H1 (cell line): Measurements from ENCODE around the gene RAPGEF5. TPM values are rescaled to one million over a fixed set of nuclear protein-coding genes. Genes with fewer than 3 reads are reported as not detected.

ENCODE experiments used
- CTCF ChIA-PET: fragments of 300-600 bp; sonication (Branson Sonifier 250); formaldehyde crosslinking; loops from one replicate; lab custom pipeline; 2021; ENCODE audit not compliant: partially characterized antibody; lab: Charles Lee
- POLR2A ChIA-PET: fragments of 300-600 bp; sonication (Branson Sonifier 250); formaldehyde crosslinking; loops from one replicate; lab custom pipeline; 2021; ENCODE audit warnings: inconsistent platforms; ENCODE audit not compliant: partially characterized antibody; lab: Charles Lee
- DNase-seq, 2 experiments: peaks; one replicate each; pipeline versions ENCODE4 v3.0.0 to v3.0.0-alpha.2; 2010 to 2022; ENCODE audit warnings: low spot score in 2 of 2, low read depth in 1 of 2, mixed read lengths in 1 of 2
- FAIRE-seq: peaks from 2 replicates; lab custom pipeline; 2011; peaks lifted over from hg19 to GRCh38; lab: Jason Lieb, UNC
- H2AFZ ChIP-seq: 2 replicates; pipeline ENCODE4 v1.8.1; 2012; ENCODE audit warnings: low read length, inconsistent platforms
- H2AK5ac ChIP-seq: 2 replicates; pipeline ENCODE4 v1.6.1; 2013; ENCODE audit warnings: low read depth, low read length
- H2BK120ac ChIP-seq: replicated peaks from 2 replicates; pipeline ENCODE3; 2013; ENCODE audit warnings: low read depth, low read length, inconsistent platforms
- H2BK12ac ChIP-seq: 2 replicates; pipeline ENCODE4 v1.6.1; 2013; ENCODE audit warnings: low read depth, low read length
- H2BK15ac ChIP-seq: 2 replicates; pipeline ENCODE4 v1.6.1; 2013; ENCODE audit warnings: low read length
- H2BK20ac ChIP-seq: 2 replicates; pipeline ENCODE4 v1.6.1; 2013; ENCODE audit warnings: low read length
- H2BK5ac ChIP-seq: 2 replicates; pipeline ENCODE4 v1.6.1; 2013; ENCODE audit warnings: low read depth, low read length
- H3K14ac ChIP-seq: 2 replicates; pipeline ENCODE4 v1.6.1; 2013; ENCODE audit warnings: inconsistent platforms; ENCODE audit not compliant: insufficient read length
- H3K18ac ChIP-seq: 2 replicates; pipeline ENCODE4 v1.6.1; 2013; ENCODE audit warnings: low read length; ENCODE audit errors: extremely low read depth
- H3K23ac ChIP-seq: 2 replicates; pipeline ENCODE4 v1.6.1; 2013; ENCODE audit warnings: inconsistent platforms; ENCODE audit not compliant: insufficient read length
- H3K23me2 ChIP-seq: 2 replicates; pipeline ENCODE4 v1.6.1; 2013; ENCODE audit warnings: low read depth, low read length
- H3K27ac ChIP-seq: 2 replicates; pipeline ENCODE4 v1.6.1; 2011; ENCODE audit warnings: low read depth, low read length, inconsistent platforms
- H3K27me3 ChIP-seq, 4 experiments: replicated peaks in 1 of 4; 1 replicate in 1 of 4; 2 replicates in 3 of 4; pipeline versions ENCODE4 v1.6.1 to v1.8.1; 2011 to 2013; ENCODE audit warnings: low read length in 3 of 4, mild to moderate bottlenecking in 3 of 4, inconsistent platforms in 2 of 4, mixed read lengths in 2 of 4, moderate library complexity in 1 of 4; ENCODE audit not compliant: control insufficient read depth in 3 of 4, insufficient read depth in 3 of 4; ENCODE audit errors: extremely low read depth in 1 of 4
- H3K36me3 ChIP-seq, 4 experiments: 2 replicates each; pipeline versions ENCODE4 v1.6.1 to v1.8.1; 2011 to 2013; ENCODE audit warnings: mild to moderate bottlenecking in 4 of 4, low read length in 3 of 4, moderate library complexity in 2 of 4, control low read depth in 1 of 4, inconsistent platforms in 1 of 4; ENCODE audit not compliant: insufficient read depth in 4 of 4, control insufficient read depth in 2 of 4
- H3K4ac ChIP-seq: replicated peaks from 2 replicates; pipeline ENCODE3; 2013; ENCODE audit warnings: low read length, low read depth, mixed read lengths, inconsistent platforms; ENCODE audit not compliant: insufficient read length
- H3K4me1 ChIP-seq, 4 experiments: replicated peaks in 1 of 4; 1 replicate in 1 of 4; 2 replicates in 3 of 4; pipeline versions ENCODE4 v1.6.1 to v1.8.1; 2011 to 2013; ENCODE audit warnings: low read length in 3 of 4, inconsistent platforms in 2 of 4, mixed read lengths in 1 of 4; ENCODE audit not compliant: insufficient read depth in 4 of 4, control insufficient read depth in 3 of 4
- H3K4me2 ChIP-seq, 2 experiments: 2 replicates each; pipeline versions ENCODE4 v1.6.1 to v1.8.1; 2011 to 2013; ENCODE audit warnings: low read depth in 2 of 2, low read length in 2 of 2, control low read depth in 1 of 2, inconsistent platforms in 1 of 2, mild to moderate bottlenecking in 1 of 2; ENCODE audit not compliant: insufficient read depth in 1 of 2
- H3K4me3 ChIP-seq, 4 experiments: fragments of 200-600, 300-600 bp in 1 of 4; sonication (generic), shearing (Covaris generic), sonication (Bioruptor Twin) in 1 of 4; 2 replicates each; pipeline versions ENCODE4 v1.5.1 to v1.8.1; 2011 to 2016; ENCODE audit warnings: low read length in 4 of 4, low read depth in 3 of 4, control low read depth in 2 of 4, inconsistent platforms in 2 of 4, mild to moderate bottlenecking in 2 of 4, mixed read lengths in 1 of 4, moderate library complexity in 1 of 4; ENCODE audit not compliant: insufficient read depth in 2 of 4; ENCODE audit errors: extremely low read depth in 1 of 4
- H3K56ac ChIP-seq: replicated peaks from 2 replicates; pipeline ENCODE3; 2013; ENCODE audit warnings: low read depth, mild to moderate bottlenecking, mixed read lengths, low read length, inconsistent platforms; ENCODE audit not compliant: insufficient read length
- H3K79me1 ChIP-seq: 2 replicates; pipeline ENCODE4 v1.6.1; 2013; ENCODE audit warnings: low read depth, low read length, control low read depth
- H3K79me2 ChIP-seq, 2 experiments: 2 replicates each; pipeline versions ENCODE4 v1.6.1 to v1.8.1; 2012 to 2013; ENCODE audit warnings: low read length in 2 of 2, mild to moderate bottlenecking in 2 of 2, inconsistent platforms in 1 of 2; ENCODE audit not compliant: insufficient read depth in 2 of 2, control insufficient read depth in 1 of 2
- H3K9ac ChIP-seq, 4 experiments: replicated peaks in 1 of 4; 1 replicate in 1 of 4; 2 replicates in 3 of 4; pipeline versions ENCODE4 v1.6.1 to v1.8.1; 2011 to 2013; ENCODE audit warnings: low read depth in 3 of 4, low read length in 3 of 4, control low read depth in 2 of 4, mild to moderate bottlenecking in 2 of 4, moderate library complexity in 2 of 4, inconsistent platforms in 1 of 4; ENCODE audit errors: extremely low read depth in 1 of 4
- H3K9me3 ChIP-seq, 2 experiments: 2 replicates each; pipeline versions ENCODE4 v1.6.1 to v1.8.1; 2012 to 2013; ENCODE audit warnings: mild to moderate bottlenecking in 2 of 2, moderate library complexity in 2 of 2, control low read depth in 1 of 2, inconsistent platforms in 1 of 2, low read depth in 1 of 2, low read length in 1 of 2, mixed read lengths in 1 of 2; ENCODE audit not compliant: insufficient read depth in 2 of 2
- H4K20me1 ChIP-seq, 2 experiments: replicated peaks in 1 of 2; 2 replicates each; pipeline versions ENCODE3 to v1.8.1; 2011 to 2013; ENCODE audit warnings: inconsistent platforms in 2 of 2, low read length in 2 of 2, mild to moderate bottlenecking in 1 of 2; ENCODE audit not compliant: insufficient read depth in 2 of 2, control insufficient read depth in 1 of 2
- H4K5ac ChIP-seq: 2 replicates; pipeline ENCODE4 v1.6.1; 2013; ENCODE audit warnings: low read length, low read depth, mixed read lengths, inconsistent platforms; ENCODE audit not compliant: insufficient read length
- H4K8ac ChIP-seq: 2 replicates; pipeline ENCODE4 v1.8.0; 2013; ENCODE audit warnings: mild to moderate bottlenecking, moderate library complexity, low read length, inconsistent platforms; ENCODE audit not compliant: insufficient read depth; ENCODE audit errors: extremely low read depth
- H4K91ac ChIP-seq: replicated peaks from 2 replicates; pipeline ENCODE3; 2013; ENCODE audit warnings: low read length, mixed read lengths, inconsistent platforms; ENCODE audit not compliant: insufficient read length
- GTF2F1 ChIP-seq: IDR thresholded peaks from 2 replicates; pipeline ENCODE4 v1.6.1; 2012; ENCODE audit warnings: low read depth, low read length, improper control_type of control experiment, borderline replicate concordance
- SP4 ChIP-seq: IDR thresholded peaks from 2 replicates; pipeline ENCODE4 v1.6.1; 2012; ENCODE audit warnings: low read length, inconsistent platforms
- WGBS, 2 experiments: shearing (Covaris generic) in 1 of 2; methylation state at CpG; one replicate each; pipeline versions ENCODE4 v1.1.6 to v1.1.7; 2013 to 2015; ENCODE audit warnings: low lambda C conversion rate in 2 of 2, mixed read lengths in 2 of 2, inconsistent platforms in 1 of 2, low coverage in 1 of 2, missing lambda C conversion rate in 1 of 2; ENCODE audit not compliant: insufficient replicate concordance in 2 of 2, insufficient coverage in 1 of 2, insufficient read length in 1 of 2; ENCODE audit errors: extremely low coverage in 1 of 2, missing lambda C conversion rate in 1 of 2; 5-methylcytosine and 5-hydroxymethylcytosine counted together
- polyA plus RNA-seq, 7 experiments: library from polyadenylated mRNA; depleted of rRNA in 3 of 7; stranded (reverse) in 5 of 7; unstranded in 2 of 7; fragments of >200 nt in 5 of 7; fragments of 200-250 nt in 2 of 7; gene quantifications; 1 replicate in 5 of 7; 2 replicates in 1 of 7; 4 replicates in 1 of 7; pipeline versions ENCODE4 v1.2.1 to v1.2.3, GENCODE V29; 2011 to 2013; ENCODE audit warnings: missing spikeins in 2 of 7, mixed read lengths in 2 of 7
- total RNA-seq: library from RNA; stranded (reverse); fragmentation: NEBNext Ultra II Directional; extraction: Animal tissue kit (Norgen Biotek cat#: 25700); gene quantifications from 2 replicates; pipeline ENCODE4 v1.2.1, GENCODE V29; 2021

The RAPGEF5 gene
- total and polyA plus RNA-seq, 2 of the 8 experiments (the other 6 are each of a cell fraction or from before 2014, with no cell fraction given) = 4.4 to 22.9 TPM

- H3K79me1 ChIP-seq = no peaks in the 10 kb centered on the region
- no peak overlapping the region for H3K9ac ChIP-seq
- no peak overlapping the region for H3K27ac ChIP-seq
- H3K14ac ChIP-seq = no peak overlapping the region
- H2AK5ac ChIP-seq = no peak overlapping the region
- H3K4me1 ChIP-seq = peaks cover 0 to 2% (median 0%) of the 10 kb centered on the region in 4 experiments; a peak in 1 of 7 replicates
- H3K4ac ChIP-seq = no peak overlapping the region
- H3K79me2 ChIP-seq = no peaks in the 10 kb centered on the region
- no peak overlapping the region for H3K4me3 ChIP-seq
- H4K91ac ChIP-seq = no peak overlapping the region
- H3K23me2 ChIP-seq = no peaks in the 10 kb centered on the region
- H3K23ac ChIP-seq = no peak overlapping the region
- POLR2A ChIA-PET = no interaction called here
- TF ChIP-seq SP4 (no peak), GTF2F1 (no peak)
- TF ChIP-seq, all 59 proteins: peak for 0
- no peak overlapping the region for H2BK20ac ChIP-seq
- H2BK12ac ChIP-seq = no peak overlapping the region
- H2BK15ac ChIP-seq = no peak overlapping the region
- no peak overlapping the region for H3K18ac ChIP-seq
- DNase-seq (no peak), FAIRE-seq (no peak)
- no peaks in the 10 kb centered on the region for H3K27me3 ChIP-seq
- H3K56ac ChIP-seq = no peak overlapping the region
- H2BK120ac ChIP-seq = no peak overlapping the region
- H3K36me3 ChIP-seq = peaks cover 0 to 14% (median 0%) of the 10 kb centered on the region in 4 experiments; a peak in 3 of 8 replicates
- H4K20me1 ChIP-seq = no peaks in the 10 kb centered on the region
- H4K5ac ChIP-seq = no peak overlapping the region
- CTCF ChIA-PET = interaction anchor here (0.7 kb wide), 1 partner anchor 174 kb away, joined by 3 read pairs; no protein-coding TSS in a partner anchor
- no peaks in the 10 kb centered on the region for H3K9me3 ChIP-seq
- H2BK5ac ChIP-seq = no peak overlapping the region
- H3K4me2 ChIP-seq = no peak overlapping the region
- no peak overlapping the region for H2AFZ ChIP-seq
- WGBS, 2 experiments = 92% methylated on average over 10 of the region's 10 CpGs; no CpG with 5 or more reads in 1 of the 2 experiments
- H4K8ac ChIP-seq = no peak overlapping the region
These were observed 137.0 kb downstream of the RAPGEF5 start for GRCh38 chr7:22219739-22220493.
